GM11168 (cell line): Measurements from ENCODE around the gene EVC.
"Not testable (repeated sequence)": the region's sequence is repeated elsewhere in the genome, so short reads cannot be mapped to it uniquely, and the experiment has no call there.

Source experiments
- in situ Hi-C: fragments of 300-500 bp; cut with MboI; formaldehyde crosslinking; loops from one replicate; pipeline ENCODE4 v1.12.0; 2022; ENCODE audit warnings: low sequenced_read_pairs; ENCODE audit not compliant: unreplicated experiment

The EVC gene

DNA sequence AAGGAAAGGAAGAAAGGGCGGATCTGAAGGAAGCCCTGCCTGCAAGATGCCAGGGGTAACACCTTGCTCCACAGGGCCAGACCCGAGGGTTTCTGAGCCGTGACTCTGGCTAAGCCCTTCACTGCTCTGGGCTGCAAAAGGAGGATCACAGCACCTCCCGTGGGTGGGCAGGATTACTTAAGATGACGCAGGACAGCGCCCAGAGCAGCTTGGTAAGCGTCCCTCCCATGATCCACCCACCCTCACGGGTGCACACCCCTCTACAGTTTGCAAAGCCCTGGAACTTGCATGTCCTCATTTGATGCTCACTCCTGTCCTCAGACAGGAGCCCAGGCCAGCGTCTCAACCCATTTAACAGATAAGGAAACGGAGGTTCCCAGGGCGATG, 117.0 kb downstream of the EVC start:
- in situ Hi-C loops = loop anchor here (25.0 kb wide), 1 partner anchor 441 kb away; no protein-coding TSS in a partner anchor

- in situ Hi-C loops = loop anchor here (25.0 kb wide), 1 partner anchor 450 kb away; no protein-coding TSS in a partner anchor
Measured at GRCh38 chr4:5836943-5837342, 125.9 kb downstream of the EVC start.

DNA sequence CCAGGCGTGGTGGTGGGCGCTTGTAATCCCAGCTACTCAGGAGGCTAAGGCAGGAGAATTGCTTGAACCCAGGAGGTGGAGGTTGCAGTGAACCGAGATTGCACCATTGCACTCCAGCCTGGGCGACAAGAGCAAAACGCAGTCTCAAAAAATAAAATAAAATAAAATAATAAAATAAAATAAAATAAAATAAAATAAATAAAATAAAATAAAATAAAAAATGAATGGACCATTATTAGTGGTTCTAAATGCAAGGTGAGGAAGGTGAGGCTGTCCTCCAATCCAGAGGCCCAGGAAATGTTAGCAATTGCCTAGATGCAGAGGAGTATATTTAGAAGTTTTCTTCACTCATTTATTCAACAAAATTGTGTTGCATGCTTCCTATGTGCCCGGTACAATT, 126.5 kb downstream of the EVC start:
- in situ Hi-C loops = loop anchor here (25.0 kb wide), 1 partner anchor 450 kb away; no protein-coding TSS in a partner anchor

DNA sequence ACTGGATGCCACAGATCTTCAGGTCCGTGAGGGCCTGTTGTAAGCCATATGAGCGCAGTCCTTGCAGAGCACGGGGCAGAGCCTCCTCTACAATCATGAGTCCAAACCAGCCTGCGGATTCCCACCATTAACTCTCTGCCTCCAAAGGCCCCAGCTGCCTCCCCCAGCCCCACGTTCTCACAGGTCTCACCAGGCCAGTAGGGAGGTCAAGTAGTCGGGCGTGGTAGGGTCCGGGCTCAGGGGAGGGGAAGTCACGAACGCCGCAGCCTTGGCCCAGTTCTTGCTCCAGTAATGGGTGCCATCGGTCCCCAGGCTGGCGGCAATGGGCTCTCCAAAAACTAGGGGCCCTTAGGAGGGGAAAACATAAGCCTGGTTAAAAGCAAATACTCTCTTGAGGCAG, 128.3 kb downstream of the EVC start:
- in situ Hi-C loops = loop anchor here (25.0 kb wide), 1 partner anchor 452 kb away; no protein-coding TSS in a partner anchor

- in situ Hi-C loops = loop anchor here (25.0 kb wide), 1 partner anchor 453 kb away; no protein-coding TSS in a partner anchor
Measured at GRCh38 chr4:5839751-5840674, 129.0 kb downstream of the EVC start.

GRCh38 chr4:5842456-5842855, 131.5 kb downstream of the EVC start:
- in situ Hi-C loops = loop anchor here (25.0 kb wide), 1 partner anchor 455 kb away; no protein-coding TSS in a partner anchor

GRCh38 chr4:5843573-5844530, 132.9 kb downstream of the EVC start:
- in situ Hi-C loops = loop anchor here (25.0 kb wide), 1 partner anchor 457 kb away; no protein-coding TSS in a partner anchor

DNA sequence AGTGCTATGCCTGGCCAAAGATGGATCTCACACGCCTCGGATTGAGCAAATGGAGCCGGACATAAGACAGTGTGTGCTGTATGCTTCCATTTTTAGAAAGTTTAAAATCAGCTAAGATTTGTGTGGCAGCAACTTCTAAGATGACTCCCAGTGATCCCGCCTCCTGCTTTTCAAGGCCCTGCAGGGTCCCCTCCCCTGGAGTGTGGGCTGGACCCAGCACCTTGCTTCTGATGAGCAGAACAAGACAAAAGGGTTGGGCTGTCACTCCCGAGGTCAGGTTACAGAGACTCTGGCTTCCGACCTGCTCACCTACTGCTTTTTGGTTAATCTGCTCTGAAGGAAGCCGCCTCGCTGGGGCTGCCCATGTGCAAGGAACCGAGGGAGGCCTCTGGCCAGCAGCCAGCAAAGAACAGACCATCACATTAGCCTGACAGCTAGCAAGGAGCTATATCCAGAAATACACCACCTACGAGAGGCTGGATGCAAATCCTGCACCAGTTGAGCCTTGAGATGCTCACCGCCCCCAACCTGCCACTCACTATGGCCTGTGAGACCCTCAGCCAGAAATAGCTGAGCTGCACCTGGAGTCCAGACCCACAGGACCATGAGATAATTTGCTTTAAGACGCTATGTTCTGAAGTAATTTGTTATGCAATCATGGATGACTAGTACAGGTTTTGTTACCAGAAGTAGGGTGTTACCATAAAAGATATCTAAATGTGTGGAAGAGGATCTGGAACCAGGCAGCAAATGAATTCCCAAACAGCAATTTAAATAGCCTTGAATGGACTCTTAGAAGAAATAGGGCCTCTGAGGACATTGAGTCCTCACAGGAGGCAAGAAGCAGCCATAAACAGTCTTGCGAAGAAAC, 134.3 kb downstream of the EVC start:
- in situ Hi-C loops = loop anchor here (25.0 kb wide), 1 partner anchor 458 kb away; no protein-coding TSS in a partner anchor

DNA sequence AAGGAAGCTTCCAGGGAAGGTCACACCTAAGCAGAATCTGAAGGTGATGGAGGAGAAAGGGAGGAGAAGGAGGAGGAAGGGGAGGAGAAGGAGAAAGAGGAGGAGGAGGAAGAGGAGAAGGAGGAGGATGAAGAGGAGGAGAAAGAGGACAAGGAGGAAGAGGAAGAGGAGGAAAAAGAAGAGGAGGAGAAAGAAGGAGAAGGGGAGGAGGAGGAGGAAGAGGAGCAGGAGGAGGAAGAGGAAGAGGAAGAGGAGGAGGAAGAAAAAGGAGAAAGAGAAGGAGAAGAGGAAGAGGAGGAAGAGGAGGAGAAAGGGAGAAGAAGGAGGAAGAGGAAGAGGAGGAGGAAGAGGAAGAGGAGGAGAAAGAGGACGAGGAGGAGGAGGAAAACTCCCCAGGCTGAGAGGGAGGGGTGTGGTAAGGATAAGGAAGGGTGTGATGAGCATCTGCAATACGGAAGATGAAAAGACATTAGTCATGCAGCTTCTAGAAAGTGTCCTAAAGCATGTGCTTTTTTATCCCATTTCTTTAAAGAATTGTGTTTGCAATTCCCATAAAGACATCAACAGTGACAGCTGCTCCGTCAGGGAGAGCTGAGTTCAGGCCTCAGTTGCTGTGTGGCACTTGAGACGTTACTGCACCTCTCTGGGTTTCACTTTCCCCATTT, 140.8 kb downstream of the EVC start:
- in situ Hi-C loops = no loop called here

- in situ Hi-C loops = no loop called here
Measured at GRCh38 chr4:5852523-5853202, 141.7 kb downstream of the EVC start.

- in situ Hi-C loops = no loop called here
Measured at GRCh38 chr4:5854929-5855328, 143.9 kb downstream of the EVC start.

DNA sequence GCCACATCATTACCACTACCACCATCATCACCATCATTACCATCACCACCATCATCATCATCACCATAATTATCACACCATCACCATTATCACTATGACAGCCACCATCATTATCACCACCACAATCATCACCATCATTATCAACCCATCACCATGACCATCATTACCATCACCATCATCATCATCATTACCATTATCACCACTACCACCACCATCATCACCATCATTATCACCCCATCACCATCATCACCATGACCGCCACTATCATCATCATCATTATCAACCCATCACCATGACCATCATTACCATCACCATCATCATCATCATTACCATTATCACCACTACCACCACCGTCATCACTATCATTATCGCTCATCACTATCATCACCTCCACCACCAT, 145.4 kb downstream of the EVC start:
- in situ Hi-C loops = not testable (repeated sequence)

GRCh38 chr4:5857199-5857598, 146.2 kb downstream of the EVC start:
- in situ Hi-C loops = no loop called here

GRCh38 chr4:5858020-5858769, 147.2 kb downstream of the EVC start:
- in situ Hi-C loops = no loop called here

DNA sequence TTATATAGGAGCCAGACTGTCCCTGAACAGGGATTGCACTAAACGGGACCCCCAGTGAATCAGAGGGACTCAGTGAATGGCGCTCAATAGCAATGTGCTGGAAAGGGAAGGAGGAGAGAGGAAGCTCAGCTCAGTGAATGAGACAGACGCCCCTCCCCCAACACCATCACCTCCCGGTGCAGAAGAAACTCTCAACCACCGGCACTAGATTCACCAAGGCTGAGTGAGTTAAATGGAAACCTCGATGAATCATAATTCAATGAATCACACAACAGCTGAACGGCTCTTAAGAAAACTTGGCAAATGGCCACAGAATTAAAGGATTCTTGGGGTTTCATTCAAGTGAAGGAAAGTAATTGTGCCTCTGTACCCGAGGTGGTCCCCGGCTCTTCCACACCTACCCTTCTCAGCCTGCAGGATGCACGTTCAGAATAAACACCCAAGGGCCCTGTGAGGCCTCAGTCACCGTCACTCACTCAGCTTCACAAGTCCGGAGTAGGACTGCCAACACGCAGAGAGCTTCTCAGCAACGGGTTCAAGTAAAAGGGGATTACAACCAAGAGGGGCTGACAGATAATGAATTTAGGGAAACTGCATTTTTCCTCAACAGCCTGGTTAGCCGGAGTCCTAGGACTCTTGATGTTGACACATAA, 152.6 kb downstream of the EVC start:
- in situ Hi-C loops = no loop called here
